GM12878 (cell line): ENCODE results near the gene LMBR1.

ENCODE experiments used
- CBX5 ChIP-seq: sonication (generic); IDR thresholded peaks from 2 replicates; pipeline ENCODE4 v1.6.1; 2016; ENCODE audit warnings: low read depth, moderate library complexity, mild to moderate bottlenecking, inconsistent platforms
- CREM ChIP-seq: IDR thresholded peaks from 2 replicates; pipeline ENCODE4 v1.6.1; 2014; ENCODE audit warnings: antibody characterized with exemption, low read depth
- CTCF ChIP-seq, 3 experiments: IDR thresholded peaks in 2 of 3; conservative IDR thresholded peaks in 1 of 3; 2 replicates each; pipeline ENCODE4 v1.5.1; 2011; ENCODE audit warnings: low read depth in 3 of 3, low read length in 3 of 3, mild to moderate bottlenecking in 3 of 3, control low read depth in 2 of 3, moderate library complexity in 2 of 3, inconsistent platforms in 1 of 3, mixed read lengths in 1 of 3; ENCODE audit not compliant: control insufficient read depth in 2 of 3, insufficient read depth in 1 of 3; ENCODE audit errors: extremely low read depth in 1 of 3
- EP300 ChIP-seq, 2 experiments: fragments of 150-350 bp in 1 of 2; IDR thresholded peaks; 2 replicates each; pipeline ENCODE4 v1.6.1; 2011 to 2012; ENCODE audit warnings: low read depth in 2 of 2, low read length in 2 of 2, borderline replicate concordance in 1 of 2, improper control_type of control experiment in 1 of 2, inconsistent platforms in 1 of 2; ENCODE audit not compliant: control insufficient read depth in 1 of 2
- EZH2 ChIP-seq: IDR thresholded peaks from 2 replicates; pipeline ENCODE4 v1.6.1; 2012; ENCODE audit warnings: low read depth, mild to moderate bottlenecking, control low read depth, inconsistent platforms, low read length, borderline replicate concordance; ENCODE audit not compliant: control insufficient read depth
- NFYA ChIP-seq: IDR thresholded peaks from 2 replicates; pipeline ENCODE4 v1.6.1; 2011; ENCODE audit warnings: low read depth, mild to moderate bottlenecking, low read length, improper control_type of control experiment, borderline replicate concordance
- PAX8 ChIP-seq: fragments of 450-650 bp; IDR thresholded peaks from 2 replicates; pipeline ENCODE4 v1.6.1; 2017; ENCODE audit warnings: mild to moderate bottlenecking, moderate library complexity
- POLR2AphosphoS2 ChIP-seq: IDR thresholded peaks from 2 replicates; pipeline ENCODE4 v1.6.1; 2011; ENCODE audit warnings: low read depth, mild to moderate bottlenecking, low read length, improper control_type of control experiment, moderate library complexity
- POLR2AphosphoS5 ChIP-seq: IDR thresholded peaks from 2 replicates; pipeline ENCODE4 v1.6.1; 2011; ENCODE audit warnings: mild to moderate bottlenecking, low read length, inconsistent platforms
- SKIL ChIP-seq: fragments of 450-650 bp; IDR thresholded peaks from 2 replicates; pipeline ENCODE4 v1.6.1; 2017; ENCODE audit warnings: mild to moderate bottlenecking, low read depth, inconsistent platforms; ENCODE audit not compliant: poor library complexity, severe bottlenecking
- TCF7 ChIP-seq: IDR thresholded peaks from 2 replicates; pipeline ENCODE4 v1.6.1; 2014; ENCODE audit warnings: antibody characterized with exemption, borderline replicate concordance
- USF2 ChIP-seq: IDR thresholded peaks from 2 replicates; pipeline ENCODE4 v1.6.1; 2011; ENCODE audit warnings: low read depth, low read length, improper control_type of control experiment, borderline replicate concordance
- TF ChIP-seq, protein P1 (sequence below): IDR thresholded peaks from 2 replicates; pipeline ENCODE4 v1.6.1; 2011; ENCODE audit warnings: borderline replicate concordance, low read depth, mild to moderate bottlenecking, moderate library complexity, mixed read lengths, low read length; ENCODE audit not compliant: insufficient read depth; ENCODE audit errors: extremely low read length
- TF ChIP-seq, protein P2 (sequence below): fragments of 450-650 bp; IDR thresholded peaks from 2 replicates; pipeline ENCODE4 v1.6.1; 2017; ENCODE audit warnings: borderline replicate concordance

GRCh38 chr7:156655251-156655650 is 237.7 kb downstream of the LMBR1 start:
- TF ChIP-seq, protein P1, sequence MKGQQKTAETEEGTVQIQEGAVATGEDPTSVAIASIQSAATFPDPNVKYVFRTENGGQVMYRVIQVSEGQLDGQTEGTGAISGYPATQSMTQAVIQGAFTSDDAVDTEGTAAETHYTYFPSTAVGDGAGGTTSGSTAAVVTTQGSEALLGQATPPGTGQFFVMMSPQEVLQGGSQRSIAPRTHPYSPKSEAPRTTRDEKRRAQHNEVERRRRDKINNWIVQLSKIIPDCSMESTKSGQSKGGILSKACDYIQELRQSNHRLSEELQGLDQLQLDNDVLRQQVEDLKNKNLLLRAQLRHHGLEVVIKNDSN: no peak
- TF ChIP-seq EP300 (IDR thresholded peaks at IDR 0.05; ENCODE audit: borderline replicate concordance in 1 of 2, control insufficient read depth in 1 of 2, low read depth in 2 of 2, low read length in 2 of 2) (no peak), PAX8 (no peak), CTCF (IDR thresholded peaks at IDR 0.05 in 2 of 3, conservative IDR thresholded peaks at IDR 0.05 in 1 of 3; ENCODE audit: control insufficient read depth in 2 of 3, extremely low read depth in 1 of 3, insufficient read depth in 1 of 3, low read depth in 3 of 3, low read length in 3 of 3) (no peak), NFYA (no peak), USF2 (no peak), TCF7 (no peak), CBX5 (no peak), CREM (no peak), EZH2 (no peak), SKIL (no peak), POLR2AphosphoS2 (no peak), POLR2AphosphoS5 (no peak)
- TF ChIP-seq, protein P2, sequence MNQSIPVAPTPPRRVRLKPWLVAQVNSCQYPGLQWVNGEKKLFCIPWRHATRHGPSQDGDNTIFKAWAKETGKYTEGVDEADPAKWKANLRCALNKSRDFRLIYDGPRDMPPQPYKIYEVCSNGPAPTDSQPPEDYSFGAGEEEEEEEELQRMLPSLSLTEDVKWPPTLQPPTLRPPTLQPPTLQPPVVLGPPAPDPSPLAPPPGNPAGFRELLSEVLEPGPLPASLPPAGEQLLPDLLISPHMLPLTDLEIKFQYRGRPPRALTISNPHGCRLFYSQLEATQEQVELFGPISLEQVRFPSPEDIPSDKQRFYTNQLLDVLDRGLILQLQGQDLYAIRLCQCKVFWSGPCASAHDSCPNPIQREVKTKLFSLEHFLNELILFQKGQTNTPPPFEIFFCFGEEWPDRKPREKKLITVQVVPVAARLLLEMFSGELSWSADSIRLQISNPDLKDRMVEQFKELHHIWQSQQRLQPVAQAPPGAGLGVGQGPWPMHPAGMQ: no peak
